Amygdala (tissue), 56 donors: ENCODE measurements around the gene ARHGEF28.

Experiments
- DNase-seq, 56 donors: peaks; one replicate each; lab custom pipeline; 2025; lab: John Stamatoyannopoulos, UW

Gene ARHGEF28

GRCh38 chr5:73686912-73687311, 60.9 kb downstream of the ARHGEF28 start:
- no peak for DNase-seq

- no peak for DNase-seq
Measured at GRCh38 chr5:73687357-73687756, 61.4 kb downstream of the ARHGEF28 start.

- no peak for DNase-seq
Measured at GRCh38 chr5:73690015-73690414, 64.0 kb downstream of the ARHGEF28 start.

GRCh38 chr5:73691302-73692080, 65.5 kb downstream of the ARHGEF28 start:
- no peak for DNase-seq

GRCh38 chr5:73692166-73692640, 66.2 kb downstream of the ARHGEF28 start:
- peak in 7 of 56 donors; percentile 1 to 54 (median 16) for DNase-seq

- no peak for DNase-seq
Measured at GRCh38 chr5:73692981-73693380, 67.0 kb downstream of the ARHGEF28 start.

- DNase-seq: peak in 2 of 56 donors; percentile 1 to 10
Measured at GRCh38 chr5:73693573-73694061, 67.6 kb downstream of the ARHGEF28 start.

GRCh38 chr5:73694089-73694488, 68.1 kb downstream of the ARHGEF28 start:
- no peak for DNase-seq

GRCh38 chr5:73698011-73698410, 72.0 kb downstream of the ARHGEF28 start:
- DNase-seq: no peak

- DNase-seq: no peak
Measured at GRCh38 chr5:73701566-73701965, 75.6 kb downstream of the ARHGEF28 start.

- DNase-seq: no peak
Measured at GRCh38 chr5:73702534-73702933, 76.5 kb downstream of the ARHGEF28 start.

- DNase-seq: no peak
Measured at GRCh38 chr5:73702951-73703350, 77.0 kb downstream of the ARHGEF28 start.

GRCh38 chr5:73705364-73705763, 79.4 kb downstream of the ARHGEF28 start:
- DNase-seq: no peak

GRCh38 chr5:73706963-73707362, 81.0 kb downstream of the ARHGEF28 start:
- no peak for DNase-seq

GRCh38 chr5:73709536-73710129, 83.6 kb downstream of the ARHGEF28 start:
- DNase-seq: no peak

GRCh38 chr5:73716284-73716808, 90.3 kb downstream of the ARHGEF28 start:
- DNase-seq: no peak

- DNase-seq: no peak
Measured at GRCh38 chr5:73718762-73719161, 92.8 kb downstream of the ARHGEF28 start.

- no peak for DNase-seq
Measured at GRCh38 chr5:73719632-73720031, 93.6 kb downstream of the ARHGEF28 start.

GRCh38 chr5:73722231-73722630, 96.2 kb downstream of the ARHGEF28 start:
- no peak for DNase-seq

- no peak for DNase-seq
Measured at GRCh38 chr5:73726071-73726470, 100.1 kb downstream of the ARHGEF28 start.

- no peak for DNase-seq
Measured at GRCh38 chr5:73726606-73727231, 100.7 kb downstream of the ARHGEF28 start.
